B cell (primary cell): Measurements from ENCODE around the gene MICAL3. TPM values are rescaled to one million over a fixed set of nuclear protein-coding genes. Genes with fewer than 3 reads are reported as not detected.

Experiments
- ATAC-seq: fragments of 200-7000 bp; cut with Tn5 transposase; one replicate; pipeline ENCODE4 v1.10.0; 2021; ENCODE audit warnings: low read depth, mild to moderate bottlenecking, moderate number of reproducible peaks, moderate library complexity
- CTCF ChIA-PET: fragments of 350-600 bp; sonication (Branson Sonifier 250); formaldehyde crosslinking; loops from one replicate; lab custom pipeline; 2021; ENCODE audit warnings: antibody characterized with exemption, inconsistent platforms; lab: Charles Lee
- POLR2A ChIA-PET: fragments of 350-600 bp; sonication (Branson Sonifier 250); formaldehyde crosslinking; loops from one replicate; lab custom pipeline; 2021; ENCODE audit warnings: antibody characterized with exemption; lab: Charles Lee
- DNase-seq: peaks from one replicate; pipeline ENCODE4 v3.0.0; 2013
- H2AFZ ChIP-seq: 2 replicates; pipeline ENCODE4 v1.6.1; 2012; ENCODE audit warnings: mild to moderate bottlenecking, low read depth, low read length; ENCODE audit not compliant: insufficient read depth, poor library complexity, severe bottlenecking
- H3K27ac ChIP-seq, 2 donors: 1 replicate in 1 of 2; 2 replicates in 1 of 2; pipeline ENCODE4 v1.5.1; 2012 to 2013; ENCODE audit warnings: low read length in 2 of 2, mild to moderate bottlenecking in 2 of 2, moderate library complexity in 1 of 2
- H3K27me3 ChIP-seq, 4 experiments: fragments of 200-600 bp in 1 of 4; sonication (generic) in 1 of 4; replicated peaks in 1 of 4; 1 replicate in 2 of 4; 2 replicates in 2 of 4; pipeline versions ENCODE4 v1.6.1 to v1.7.0; 2013 to 2016; ENCODE audit warnings: low read length in 3 of 4, mild to moderate bottlenecking in 2 of 4, mixed read lengths in 1 of 4, moderate library complexity in 1 of 4; ENCODE audit not compliant: insufficient read depth in 4 of 4, control insufficient read depth in 3 of 4; ENCODE audit errors: control extremely low read depth in 1 of 4
- H3K36me3 ChIP-seq, 2 experiments: replicated peaks in 1 of 2; 1 replicate in 1 of 2; 2 replicates in 1 of 2; pipeline versions ENCODE4 v1.6.1 to v1.7.1; 2013; ENCODE audit warnings: low read length in 1 of 2; ENCODE audit not compliant: insufficient read depth in 2 of 2, control insufficient read depth in 1 of 2; ENCODE audit errors: control extremely low read depth in 1 of 2, extremely low read depth in 1 of 2
- H3K4me1 ChIP-seq, 2 donors: fragments of 200-600 bp in 1 of 2; sonication (generic) in 1 of 2; 1 replicate in 1 of 2; 2 replicates in 1 of 2; pipeline versions ENCODE4 v1.5.1 to v1.6.1; 2013 to 2017; ENCODE audit warnings: low read length in 2 of 2; ENCODE audit not compliant: control insufficient read depth in 2 of 2, insufficient read depth in 2 of 2
- H3K4me2 ChIP-seq: replicated peaks from 2 replicates; pipeline ENCODE3; 2012; ENCODE audit warnings: mild to moderate bottlenecking, low read depth, low read length; ENCODE audit not compliant: poor library complexity, severe bottlenecking
- H3K4me3 ChIP-seq, 5 experiments: fragments of 200-600 bp in 1 of 5; sonication (generic) in 1 of 5; 1 replicate in 3 of 5; 2 replicates in 2 of 5; pipeline versions ENCODE4 v1.5.1 to v1.7.0; 2011 to 2016; ENCODE audit warnings: low read length in 4 of 5, mild to moderate bottlenecking in 4 of 5, low read depth in 2 of 5, control low read depth in 1 of 5, moderate library complexity in 1 of 5; ENCODE audit not compliant: insufficient read depth in 1 of 5; ENCODE audit errors: control extremely low read depth in 1 of 5, extremely low read depth in 1 of 5
- H3K79me2 ChIP-seq: fragments of 200-600 bp; sonication (generic); one replicate; pipeline ENCODE4 v1.6.0; 2016; ENCODE audit warnings: low read length; ENCODE audit not compliant: control insufficient read depth, insufficient read depth
- H3K9ac ChIP-seq: fragments of 200-600 bp; sonication (generic); 2 replicates; pipeline ENCODE4 v1.6.1; 2017; ENCODE audit warnings: mild to moderate bottlenecking, low read length, moderate library complexity
- H3K9me3 ChIP-seq, 3 donors: one replicate each; pipeline versions ENCODE4 v1.6.1 to v1.7.1; 2013; ENCODE audit warnings: low read length in 2 of 3; ENCODE audit not compliant: control insufficient read depth in 2 of 3, insufficient read depth in 1 of 3; ENCODE audit errors: control extremely low read depth in 1 of 3
- H4K20me1 ChIP-seq: 2 replicates; pipeline ENCODE4 v1.6.0; 2012; ENCODE audit warnings: mild to moderate bottlenecking, low read length; ENCODE audit not compliant: insufficient read depth, control insufficient read depth, poor library complexity, severe bottlenecking
- H3K27ac Mint-ChIP-seq: one replicate; pipeline ENCODE4 v1.8.0; 2021; ENCODE audit warnings: mixed read lengths
- H3K27me3 Mint-ChIP-seq: one replicate; pipeline ENCODE4 v1.8.0; 2021; ENCODE audit warnings: mixed read lengths
- H3K4me1 Mint-ChIP-seq: one replicate; pipeline ENCODE4 v1.8.0; 2021; ENCODE audit warnings: mixed read lengths
- H3K4me3 Mint-ChIP-seq: one replicate; pipeline ENCODE4 v1.8.0; 2021; ENCODE audit warnings: mixed read lengths
- H3K9me3 Mint-ChIP-seq: one replicate; pipeline ENCODE4 v1.8.0; 2022; ENCODE audit warnings: mixed read lengths; ENCODE audit not compliant: insufficient read depth
- CTCF ChIP-seq: fragments of 200-600 bp; IDR thresholded peaks from one replicate; pipeline ENCODE4 v1.8.0; 2022; ENCODE audit warnings: antibody characterized with exemption, mild to moderate bottlenecking
- EZH2 ChIP-seq: IDR thresholded peaks from 2 replicates; pipeline ENCODE4 v1.6.1; 2012; ENCODE audit warnings: borderline replicate concordance, low read depth, mild to moderate bottlenecking, moderate library complexity, low read length; ENCODE audit not compliant: insufficient read depth, poor library complexity, severe bottlenecking
- WGBS: methylation state at CpG from one replicate; pipeline ENCODE4 v1.1.5; 2013; ENCODE audit warnings: missing lambda C conversion rate; ENCODE audit not compliant: insufficient coverage; 5-methylcytosine and 5-hydroxymethylcytosine counted together
- intact Hi-C: fragments of 100-400 bp; cut with micrococcal nuclease; formaldehyde crosslinking; loops from one replicate; pipeline ENCODE4 v1.10.0; 2022
- polyA plus RNA-seq: library from polyadenylated mRNA; depleted of rRNA; stranded (reverse); fragments of >200 nt; gene quantifications from 2 replicates; pipeline ENCODE4 v1.2.3, GENCODE V29; 2012
- total RNA-seq, 2 donors: library from RNA; stranded (reverse); fragments of 120-200 nt in 1 of 2; gene quantifications; 1 replicate in 1 of 2; 2 replicates in 1 of 2; pipeline versions ENCODE4 v1.2.3 to v1.2.4, GENCODE V29; 2013 to 2022

MICAL3 gene
- total and polyA plus RNA-seq, 2 donors (not counting 1 experiment from before 2014, with no cell fraction given) = 50.5 to 253 TPM

GRCh38 chr22:17876306-17876831 lies 148.0 kb downstream of the MICAL3 start:
- Histone ChIP-seq H3K9me3 (no peaks in the 10 kb centered on the region), H2AFZ (no peak overlapping the region), H3K4me1 (no peaks in the 10 kb centered on the region), H3K79me2 (peaks cover 40% of the 10 kb centered on the region), H3K9ac (no peak overlapping the region), H4K20me1 (peaks cover 80% of the 10 kb centered on the region), H3K27ac (peak overlapping the region in 1 of 2 donors; percentile 55), H3K4me3 (no peak overlapping the region), H3K27me3 (no peaks in the 10 kb centered on the region), H3K36me3 (peaks cover 0 to 83% of the 10 kb centered on the region in 2 experiments), H3K4me2 (no peak overlapping the region)
- Mint-ChIP-seq H3K9me3 (no peaks in the 10 kb centered on the region), H3K27me3 (no peaks in the 10 kb centered on the region), H3K4me3 (no peak overlapping the region), H3K4me1 (no peaks in the 10 kb centered on the region), H3K27ac (no peak overlapping the region)
- WGBS = 91% methylated on average over 3 of the region's 4 CpGs
- TF ChIP-seq CTCF = no peak
- TF ChIP-seq EZH2 = no peak
- DNase-seq = peak; percentile 27
- ChIA-PET POLR2A (interaction anchor here (1.4 kb wide), 1 partner anchor 200 kb away, joined by 3 read pairs; no protein-coding TSS in a partner anchor), CTCF (interaction anchor here (1.1 to 2.2 kb wide), 4 partner anchors 46 to 201 kb away, joined by 3 to 8 read pairs (median 5); partner anchors contain the start of genes MICAL3 and PEX26)
- intact Hi-C loops = no loop called here
- no peak for ATAC-seq

GRCh38 chr22:17875631-17876030 lies 148.7 kb downstream of the MICAL3 start:
- H3K9me3 Mint-ChIP-seq = no peaks in the 10 kb centered on the region
- H3K27ac ChIP-seq = no peak overlapping the region
- peaks cover 73% of the 10 kb centered on the region for H4K20me1 ChIP-seq
- no peaks in the 10 kb centered on the region for H3K4me1 ChIP-seq
- no peak overlapping the region for H3K27ac Mint-ChIP-seq
- H3K27me3 ChIP-seq = no peaks in the 10 kb centered on the region
- no peak overlapping the region for H3K9ac ChIP-seq
- intact Hi-C loops = no loop called here
- H3K27me3 Mint-ChIP-seq = no peaks in the 10 kb centered on the region
- CTCF ChIA-PET = interaction anchor here (1.1 to 2.2 kb wide), 4 partner anchors 45 to 202 kb away, joined by 3 to 8 read pairs (median 5); partner anchors contain the start of genes MICAL3 and PEX26
- peaks cover 0 to 83% of the 10 kb centered on the region in 2 experiments for H3K36me3 ChIP-seq
- no peak overlapping the region for H3K4me3 ChIP-seq
- POLR2A ChIA-PET = interaction anchor here (1.4 kb wide), 1 partner anchor 201 kb away, joined by 3 read pairs; no protein-coding TSS in a partner anchor
- no peaks in the 10 kb centered on the region for H3K4me1 Mint-ChIP-seq
- 98% methylated on average over 8 of the region's 12 CpGs for WGBS
- no peak overlapping the region for H3K4me2 ChIP-seq
- DNase-seq = no peak
- no peak overlapping the region for H3K4me3 Mint-ChIP-seq
- H3K9me3 ChIP-seq = no peaks in the 10 kb centered on the region
- ATAC-seq = no peak
- peaks cover 33% of the 10 kb centered on the region for H3K79me2 ChIP-seq
- no peak overlapping the region for H2AFZ ChIP-seq
- no peak for TF ChIP-seq EZH2
- TF ChIP-seq CTCF = no peak
